GM19452 (cell line): Measurements from ENCODE around the gene SAE1.

ENCODE experiments used
- ATAC-seq: cut with Tn5 transposase; IDR thresholded peaks from one replicate; pipeline ENCODE4 v1.9.1; 2021; ENCODE audit not compliant: unreplicated experiment

The SAE1 gene

GRCh38 chr19:47105874-47106273 lies 24.8 kb upstream of the SAE1 start:
- ATAC-seq: no peak

- no peak for ATAC-seq
Observed at GRCh38 chr19:47106821-47107201, 23.8 kb upstream of the SAE1 start.

GRCh38 chr19:47107202-47107952 lies 23.3 kb upstream of the SAE1 start:
- no peak for ATAC-seq

DNA sequence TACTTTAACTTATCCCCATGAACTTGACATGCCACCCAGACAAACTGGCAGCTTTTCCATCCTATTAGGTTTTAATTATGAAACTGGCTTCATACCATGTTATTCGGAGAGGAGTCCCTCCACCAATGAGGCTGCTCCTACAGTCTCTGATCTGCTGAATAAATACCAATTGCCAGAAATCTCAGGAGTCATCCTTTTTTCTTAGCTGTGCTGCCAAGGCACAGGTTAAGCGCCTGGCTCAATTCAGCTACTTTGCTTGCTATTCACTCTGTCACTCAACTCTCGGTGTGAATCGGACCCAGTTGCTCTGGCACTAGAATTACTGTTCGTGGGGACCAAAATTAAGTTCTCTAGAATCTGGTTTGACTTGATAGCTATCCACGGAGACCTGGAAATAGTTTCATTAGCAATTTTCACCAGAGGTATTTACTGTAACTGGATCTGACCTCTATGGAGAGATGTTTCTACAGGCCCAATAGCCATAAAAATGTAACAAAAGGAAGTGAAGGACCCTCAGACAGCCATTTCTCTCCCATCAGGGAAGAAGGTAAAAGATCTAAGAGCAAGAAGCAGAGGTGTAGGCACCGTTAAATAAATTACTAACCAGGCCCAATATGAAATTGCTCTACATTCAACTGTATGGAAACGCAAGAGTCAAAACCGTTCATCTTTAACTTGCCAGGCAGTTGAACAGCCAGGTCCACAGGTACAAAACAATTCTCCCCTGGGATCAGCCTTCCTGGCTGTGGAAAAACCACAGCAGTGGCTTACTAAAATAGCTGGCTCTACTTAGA lies 22.5 kb upstream of the SAE1 start:
- ATAC-seq: no peak

DNA sequence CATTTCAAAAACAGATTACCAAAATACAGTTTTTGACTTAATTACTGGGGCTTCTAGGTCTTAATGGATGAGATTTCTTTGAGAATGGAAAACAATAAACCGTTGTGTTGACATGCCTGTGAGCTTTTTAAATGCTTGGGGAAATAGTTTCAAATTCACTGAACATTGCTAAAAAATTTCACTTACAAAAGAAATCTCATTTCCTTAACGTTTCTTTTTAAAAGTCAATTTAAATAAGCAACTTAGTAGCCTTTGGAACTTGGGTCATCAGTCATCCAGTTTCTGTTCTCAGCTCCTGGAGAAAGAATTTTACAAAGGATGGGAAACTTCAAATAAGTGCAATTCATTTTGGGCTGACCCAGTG lies 21.5 kb upstream of the SAE1 start:
- no peak for ATAC-seq

GRCh38 chr19:47109541-47110375 lies 20.9 kb upstream of the SAE1 start:
- no peak for ATAC-seq

- ATAC-seq: no peak
Observed at GRCh38 chr19:47110521-47111005, 20.1 kb upstream of the SAE1 start.

GRCh38 chr19:47111006-47111621 lies 19.5 kb upstream of the SAE1 start:
- no peak for ATAC-seq

DNA sequence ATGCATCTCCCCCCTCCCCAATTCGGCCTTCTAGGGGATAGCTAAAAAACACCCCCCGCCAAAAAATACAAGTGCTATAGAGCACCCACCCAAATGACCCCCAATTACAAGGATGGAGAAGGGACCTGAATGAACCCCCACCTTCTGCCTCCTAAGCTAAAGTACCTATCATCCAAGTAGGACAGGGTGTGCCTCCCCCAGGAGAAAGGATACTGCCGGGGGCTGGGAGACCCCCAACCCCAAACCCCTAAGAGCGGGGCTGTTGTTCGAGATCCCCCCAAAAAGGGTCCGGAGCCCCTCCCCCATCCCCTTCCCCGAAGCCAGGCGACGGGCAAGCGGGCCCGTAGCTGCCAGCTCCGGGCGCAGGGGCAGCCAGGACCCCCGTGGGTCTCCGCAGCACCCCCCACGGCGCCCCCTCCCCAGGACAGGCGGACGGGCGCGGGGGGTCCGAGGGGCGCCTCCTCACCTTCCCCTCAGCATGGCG lies 18.9 kb upstream of the SAE1 start:
- ATAC-seq: no peak

DNA sequence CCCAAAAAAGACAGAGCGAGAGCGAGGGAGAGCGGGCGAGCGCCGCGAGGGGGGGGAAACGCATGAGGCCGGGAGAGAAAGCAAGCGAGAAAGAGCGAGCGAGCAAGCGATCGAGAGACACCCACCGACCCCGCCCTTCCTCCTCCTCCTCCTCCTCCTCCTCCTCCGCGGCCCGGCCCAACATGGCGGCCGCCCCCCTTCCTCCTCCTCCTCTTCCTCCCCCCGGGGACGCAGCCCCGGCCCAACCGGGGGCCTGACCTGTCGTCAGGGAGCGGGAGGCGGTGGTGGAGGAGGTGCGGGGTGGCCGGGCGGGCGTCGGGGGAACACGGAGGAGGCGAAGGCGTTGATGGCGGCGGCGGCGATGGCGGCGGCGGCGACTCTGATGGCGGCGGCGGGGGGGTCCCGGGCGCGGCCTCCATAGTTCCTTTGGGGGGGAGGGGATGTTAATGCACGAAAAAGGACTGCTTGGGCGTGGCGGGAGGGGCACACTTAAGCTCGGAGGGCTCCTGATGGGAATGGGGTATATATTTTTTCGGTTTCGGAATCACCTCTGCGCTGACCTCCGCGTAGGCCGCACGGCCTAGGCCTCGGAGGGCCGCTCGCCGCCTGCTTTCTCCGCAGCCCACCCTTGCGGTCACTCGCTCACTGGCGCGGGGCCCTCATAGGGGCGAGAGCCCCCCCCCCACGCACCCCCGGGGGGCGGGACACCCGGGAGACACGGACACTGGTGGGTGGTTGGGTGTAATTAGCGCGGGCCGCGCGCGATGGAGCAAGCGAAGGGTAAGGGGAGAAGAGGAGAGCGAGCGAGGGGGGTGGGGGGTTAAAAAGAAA lies 18.3 kb upstream of the SAE1 start:
- no peak for ATAC-seq

DNA sequence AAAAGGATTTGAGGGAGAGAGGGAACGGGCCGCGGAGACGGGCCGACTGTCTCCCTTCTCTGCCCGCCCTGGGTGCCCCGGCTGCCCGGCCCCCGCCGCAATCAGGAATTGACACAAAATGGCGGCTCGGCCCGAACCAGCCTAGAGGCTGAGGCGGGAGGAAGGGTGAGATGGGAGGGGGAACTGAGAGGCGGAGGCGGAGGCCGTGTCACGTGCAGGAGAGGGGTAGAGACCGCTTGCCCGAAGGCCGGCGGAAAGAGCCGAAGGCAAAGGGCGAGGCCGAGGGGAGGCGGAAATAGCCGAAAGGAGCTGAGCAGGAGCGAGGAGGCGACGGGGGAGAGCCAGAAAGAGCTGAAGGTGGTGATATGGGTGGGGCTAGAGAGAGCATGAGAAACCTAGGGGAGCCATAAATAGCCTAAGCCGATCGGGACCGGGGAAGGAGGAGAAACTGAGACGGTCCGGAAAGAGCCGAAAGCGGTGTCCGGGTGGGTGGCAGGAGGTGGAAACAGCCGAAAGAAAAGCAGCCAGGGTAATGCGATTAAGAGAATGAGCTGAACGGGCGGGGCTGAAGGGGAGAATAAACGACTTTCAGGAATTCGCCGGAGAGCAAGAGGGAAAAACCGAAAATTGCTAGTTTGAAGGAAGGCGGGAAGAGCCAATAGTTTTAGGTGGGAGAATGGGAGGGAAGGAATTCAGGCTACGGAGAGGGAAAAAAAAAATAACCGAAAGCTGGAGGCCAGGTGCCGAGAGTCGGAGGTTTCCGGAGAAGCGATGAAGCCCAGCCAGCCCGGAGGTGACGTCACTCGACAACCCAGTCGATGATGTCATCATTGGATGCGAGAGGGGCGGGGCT lies 17.4 kb upstream of the SAE1 start, which contains the start of gene ZC3H4:
ZC3H4 (minus strand) TSS at position 780 of the 853 bp plus-strand sequence. CDS start 1,192 bp downstream, outside the sequence.
- ATAC-seq: peak; percentile 77

DNA sequence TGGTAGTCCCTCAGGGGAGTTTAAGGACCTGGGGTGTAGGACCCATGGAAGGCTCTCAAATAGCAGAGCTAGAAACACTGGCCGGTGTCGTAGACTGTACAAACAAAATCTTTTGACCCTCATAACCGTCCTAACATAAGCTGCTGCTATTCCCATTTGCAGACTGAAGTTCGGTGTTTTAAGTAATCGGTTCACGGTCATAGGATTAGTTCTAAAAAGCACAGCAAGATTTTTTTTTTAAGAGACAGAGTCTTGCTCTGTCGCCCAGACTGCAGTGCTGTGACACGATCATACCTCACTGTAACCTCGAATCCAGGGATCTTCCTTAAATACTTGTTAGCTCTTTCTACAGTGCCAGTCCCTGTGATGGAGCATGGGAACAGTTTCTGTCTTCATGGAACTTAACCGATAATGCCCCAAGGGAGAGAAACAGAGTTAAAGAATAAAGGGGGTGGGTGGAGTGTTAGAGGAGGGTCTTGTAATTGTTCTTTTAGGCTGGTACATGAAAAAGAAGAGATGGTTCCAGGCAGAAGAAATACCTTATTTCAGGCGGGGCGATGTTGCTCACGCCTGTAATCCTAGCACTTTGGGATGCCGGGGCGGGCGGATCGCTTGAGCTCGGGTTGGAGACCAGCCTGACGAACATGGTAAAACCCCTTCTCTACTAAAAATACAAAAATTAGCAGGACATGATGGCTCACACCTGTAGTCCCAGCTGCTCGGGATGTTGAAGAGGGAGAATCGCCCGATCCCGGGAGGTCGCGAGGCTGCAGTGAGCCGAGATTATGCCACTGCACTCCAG lies 16.6 kb upstream of the SAE1 start:
- no peak for ATAC-seq

- no peak for ATAC-seq
Observed at GRCh38 chr19:47120470-47121067, 10.1 kb upstream of the SAE1 start.

- no peak for ATAC-seq
Observed at GRCh38 chr19:47122359-47123335, 8.0 kb upstream of the SAE1 start.

DNA sequence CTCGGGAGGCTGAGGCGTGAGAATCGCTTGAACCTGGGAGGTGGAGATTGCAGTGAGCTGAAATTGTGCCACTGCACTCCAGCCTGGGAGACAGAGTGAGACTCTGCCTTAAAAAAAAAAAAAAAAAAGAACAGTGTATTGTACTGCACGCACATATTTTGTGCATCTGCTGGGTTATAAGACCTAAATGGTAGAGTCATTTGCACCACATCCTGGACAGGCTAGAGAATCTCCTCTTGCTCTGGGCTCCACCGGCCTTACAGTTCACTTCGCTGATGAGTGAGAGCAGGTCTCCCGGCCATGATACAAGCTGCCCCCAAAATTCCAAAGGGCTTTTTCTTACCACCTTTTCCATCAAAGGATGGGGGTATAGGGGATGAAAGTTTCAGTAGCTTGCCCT lies 7.2 kb upstream of the SAE1 start:
- no peak for ATAC-seq

GRCh38 chr19:47124937-47125668 lies 5.5 kb upstream of the SAE1 start:
- ATAC-seq: no peak
